IMR-90 (cell line): ENCODE results near the gene SASS6. TPM values are rescaled to one million over a fixed set of nuclear protein-coding genes. Genes with fewer than 3 reads are reported as not detected.

Experiments
- ATAC-seq: fragments of 200-7000 bp; cut with Tn5 transposase; 2 replicates; pipeline ENCODE4 v1.9.1; 2020; ENCODE audit warnings: low read depth, mild to moderate bottlenecking, moderate library complexity
- BruUV-seq: library from RNA; stranded (reverse); fragments of 400-500 nt; replicated peaks from 2 replicates; lab custom pipeline; 2021; lab: Mats Ljungman, UMichigan
- CTCF ChIA-PET: fragments of 300-600 bp; formaldehyde crosslinking; extraction: SDS; loops from one replicate; lab custom pipeline; 2021; ENCODE audit warnings: antibody characterized with exemption; lab: Yijun Ruan, JAX
- POLR2A ChIA-PET: fragments of 300-600 bp; sonication (Branson Sonifier 250); formaldehyde crosslinking; loops from one replicate; lab custom pipeline; 2022; ENCODE audit warnings: antibody characterized with exemption; ENCODE audit not compliant: unreplicated experiment; lab: Charles Lee
- DNase-seq: peaks from one replicate; pipeline ENCODE4 v3.0.0; 2013
- H2AFZ ChIP-seq: replicated peaks from 2 replicates; pipeline ENCODE3; 2013; ENCODE audit warnings: low read length, mild to moderate bottlenecking; ENCODE audit not compliant: poor library complexity
- H2AK5ac ChIP-seq: 2 replicates; pipeline ENCODE4 v1.6.1; 2013; ENCODE audit warnings: low read depth, low read length, inconsistent platforms
- H2AK9ac ChIP-seq: replicated peaks from 2 replicates; pipeline ENCODE3; 2013; ENCODE audit warnings: mild to moderate bottlenecking, low read depth, low read length, moderate library complexity; ENCODE audit not compliant: poor library complexity
- H2BK120ac ChIP-seq: 2 replicates; pipeline ENCODE4 v1.6.1; 2013; ENCODE audit warnings: low read depth, low read length, inconsistent platforms
- H2BK15ac ChIP-seq: 3 replicates; pipeline ENCODE4 v1.6.1; 2013; ENCODE audit warnings: low read depth, low read length, inconsistent platforms
- H2BK20ac ChIP-seq: 2 replicates; pipeline ENCODE4 v1.6.1; 2013; ENCODE audit warnings: low read depth, mild to moderate bottlenecking, inconsistent platforms, low read length, moderate library complexity
- H2BK5ac ChIP-seq: 2 replicates; pipeline ENCODE4 v1.6.1; 2013; ENCODE audit warnings: mild to moderate bottlenecking, low read depth, low read length, inconsistent platforms; ENCODE audit not compliant: poor library complexity, severe bottlenecking
- H3K14ac ChIP-seq: replicated peaks from 2 replicates; pipeline ENCODE4 v1.6.1; 2013; ENCODE audit warnings: low read depth, low read length, inconsistent platforms
- H3K18ac ChIP-seq: 2 replicates; pipeline ENCODE4 v1.6.1; 2013; ENCODE audit warnings: low read depth, low read length, control low read depth
- H3K23ac ChIP-seq: 2 replicates; pipeline ENCODE4 v1.6.1; 2013; ENCODE audit warnings: low read depth, low read length, inconsistent platforms
- H3K27ac ChIP-seq: 2 replicates; pipeline ENCODE4 v1.5.1; 2013; ENCODE audit warnings: mild to moderate bottlenecking, control low read depth, low read length; ENCODE audit not compliant: insufficient read depth
- H3K27me3 ChIP-seq: 2 replicates; pipeline ENCODE4 v1.6.1; 2013; ENCODE audit warnings: low read length; ENCODE audit not compliant: control insufficient read depth, insufficient read depth
- H3K36me3 ChIP-seq: 2 replicates; pipeline ENCODE4 v1.6.1; 2013; ENCODE audit warnings: low read length, mixed read lengths; ENCODE audit not compliant: control insufficient read depth, insufficient read depth
- H3K4ac ChIP-seq: 2 replicates; pipeline ENCODE4 v1.6.1; 2013; ENCODE audit warnings: low read depth, low read length, inconsistent platforms
- H3K4me1 ChIP-seq: 2 replicates; pipeline ENCODE4 v1.6.1; 2013; ENCODE audit warnings: low read length, mixed read lengths; ENCODE audit not compliant: control insufficient read depth, insufficient read depth
- H3K4me2 ChIP-seq: 2 replicates; pipeline ENCODE4 v1.6.1; 2013; ENCODE audit warnings: low read depth, mild to moderate bottlenecking, control low read depth, low read length, moderate library complexity
- H3K4me3 ChIP-seq: 2 replicates; pipeline ENCODE4 v1.5.1; 2013; ENCODE audit warnings: low read depth, mild to moderate bottlenecking, control low read depth, low read length, moderate library complexity; ENCODE audit not compliant: insufficient read depth
- H3K56ac ChIP-seq: 2 replicates; pipeline ENCODE4 v1.6.1; 2013; ENCODE audit warnings: low read length, inconsistent platforms; ENCODE audit not compliant: insufficient read depth; ENCODE audit errors: extremely low read depth
- H3K79me1 ChIP-seq, 2 experiments: 2 replicates each; pipeline ENCODE4 v1.6.1; 2013; ENCODE audit warnings: low read length in 2 of 2, inconsistent platforms in 1 of 2, low read depth in 1 of 2
- H3K9ac ChIP-seq: 2 replicates; pipeline ENCODE4 v1.6.1; 2013; ENCODE audit warnings: low read depth, low read length, control low read depth
- H3K9me1 ChIP-seq: 2 replicates; pipeline ENCODE4 v1.6.1; 2013; ENCODE audit warnings: low read length, inconsistent platforms; ENCODE audit not compliant: insufficient read depth
- H3K9me3 ChIP-seq: 2 replicates; pipeline ENCODE4 v1.6.1; 2013; ENCODE audit warnings: low read length; ENCODE audit not compliant: control insufficient read depth, insufficient read depth
- H4K20me1 ChIP-seq: 2 replicates; pipeline ENCODE4 v1.6.1; 2013; ENCODE audit warnings: low read length, inconsistent platforms; ENCODE audit not compliant: insufficient read depth
- H4K5ac ChIP-seq: 2 replicates; pipeline ENCODE4 v1.6.1; 2013; ENCODE audit warnings: mild to moderate bottlenecking, low read depth, low read length, control low read depth
- H4K8ac ChIP-seq, 2 experiments: 2 replicates each; pipeline ENCODE4 v1.6.1; 2013; ENCODE audit warnings: low read depth in 2 of 2, low read length in 2 of 2, control low read depth in 1 of 2, inconsistent platforms in 1 of 2
- H4K91ac ChIP-seq: 2 replicates; pipeline ENCODE4 v1.6.1; 2013; ENCODE audit warnings: low read depth, low read length, inconsistent platforms; ENCODE audit not compliant: insufficient read depth
- FOS ChIP-seq: fragments of 150-350 bp; IDR thresholded peaks from 2 replicates; pipeline ENCODE4 v1.6.1; 2016; ENCODE audit warnings: low read depth, low read length
- MXI1 ChIP-seq: IDR thresholded peaks from 2 replicates; pipeline ENCODE4 v1.6.1; 2012; ENCODE audit warnings: low read depth, mild to moderate bottlenecking, low read length, moderate library complexity, borderline replicate concordance
- RAD21 ChIP-seq: IDR thresholded peaks from 2 replicates; pipeline ENCODE4 v1.6.1; 2012; ENCODE audit warnings: low read length, improper control_type of control experiment
- RCOR1 ChIP-seq: IDR thresholded peaks from 2 replicates; pipeline ENCODE4 v1.6.1; 2012; ENCODE audit warnings: mild to moderate bottlenecking, low read length, improper control_type of control experiment; ENCODE audit not compliant: insufficient replicate concordance
- WGBS, 2 experiments: methylation state at CpG; one replicate each; pipeline versions ENCODE4 v1.1.5 to v1.1.7; 2013; ENCODE audit warnings: missing lambda C conversion rate in 2 of 2; ENCODE audit not compliant: insufficient read length in 1 of 2; ENCODE audit errors: extremely low coverage in 2 of 2; 5-methylcytosine and 5-hydroxymethylcytosine counted together
- dilution Hi-C: fragments of 300-500 bp; cut with HindIII; formaldehyde crosslinking; loops from one replicate; pipeline ENCODE4 v1.14.3; 2018; ENCODE audit warnings: low sequenced_read_pairs; ENCODE audit not compliant: unreplicated experiment
- in situ Hi-C: fragments of 300-500 bp; cut with MboI; formaldehyde crosslinking; loops from 3 replicates; pipeline ENCODE4 v1.14.3; 2019; ENCODE audit warnings: low sequenced_read_pairs, inconsistent platforms, mixed read lengths
- intact Hi-C: fragments of 100-400 bp; cut with micrococcal nuclease; formaldehyde crosslinking; loops from 2 replicates; pipeline ENCODE4 v1.10.0; 2022
- polyA plus RNA-seq, 3 experiments: library from polyadenylated mRNA; depleted of rRNA; stranded (reverse); fragments of >200 nt; gene quantifications; 2 replicates each; pipeline ENCODE4 v1.2.3, GENCODE V29; 2012; ENCODE audit warnings: low replicate concordance in 1 of 3
- total RNA-seq: library from RNA; depleted of rRNA; stranded (reverse); fragments of >200 nt; gene quantifications from 2 replicates; pipeline ENCODE4 v1.2.3, GENCODE V29; 2012

The SASS6 gene
- total and polyA plus RNA-seq, 2 of the 4 experiments (the other 2 are of a cell fraction) = 1.1 to 2.7 TPM

- no peak for ATAC-seq
- dilution Hi-C loops = no loop called here
Observed at GRCh38 chr1:100115524-100115923, 17.2 kb downstream of the SASS6 start.

More at GRCh38 chr1:100115524-100115923, 17.2 kb downstream of the SASS6 start:
- Histone ChIP-seq H3K4me3 (no peak overlapping the region), H3K9ac (no peak overlapping the region), H3K4me2 (no peak overlapping the region), H2BK120ac (no peak overlapping the region), H3K23ac (no peak overlapping the region), H3K18ac (no peak overlapping the region), H3K9me1 (0 out of 2 replicates have a peak, but pooled peaks cover 3% of the 10 kb centered on the region), H4K8ac (no peak overlapping the region), H4K5ac (no peak overlapping the region), H2BK15ac (no peak overlapping the region), H2AK9ac (no peak overlapping the region), H2AK5ac (no peak overlapping the region), H2BK5ac (no peak overlapping the region), H3K9me3 (no peaks in the 10 kb centered on the region), H3K14ac (no peak overlapping the region), H3K79me1 (no peaks in the 10 kb centered on the region), H3K4ac (no peak overlapping the region), H3K56ac (no peak overlapping the region), H4K91ac (no peak overlapping the region), H2BK20ac (no peak overlapping the region), H4K20me1 (no peaks in the 10 kb centered on the region), H3K36me3 (peaks cover 4% of the 10 kb centered on the region), H3K27ac (no peak overlapping the region), H3K4me1 (no peaks in the 10 kb centered on the region), H2AFZ (no peak overlapping the region), H3K27me3 (no peaks in the 10 kb centered on the region)
- in situ Hi-C loops = no loop called here
- ChIA-PET POLR2A (no interaction called here), CTCF (interaction anchor here (0.6 kb wide), 1 partner anchor 38 kb away, joined by 9 read pairs; no protein-coding TSS in a partner anchor)
- no peak for TF ChIP-seq RCOR1
- TF ChIP-seq FOS = no peak
- TF ChIP-seq MXI1 = no peak
- no peak for TF ChIP-seq RAD21
- BruUV-seq = no TSS peak
- no CpG with 5 or more reads among the region's 4 CpGs for WGBS, 2 experiments
- DNase-seq = no peak
- intact Hi-C loops = no loop called here
